Measurements from ENCODE around the gene CEP41.
"Not testable (repeated sequence)": the region's sequence is repeated elsewhere in the genome, so short reads cannot be mapped to it uniquely, and the experiment has no call there.

Gene CEP41

GRCh38 chr7:130386876-130387275 is 53.9 kb downstream of the CEP41 start:
- no peak for DNase-seq

GRCh38 chr7:130385600-130386066 is 55.2 kb downstream of the CEP41 start:
- DNase-seq: no peak

GRCh38 chr7:130384841-130385599 is 55.8 kb downstream of the CEP41 start:
- no peak for DNase-seq

GRCh38 chr7:130384371-130384801 is 56.4 kb downstream of the CEP41 start:
- no peak for DNase-seq

GRCh38 chr7:130383187-130383980 is 57.4 kb downstream of the CEP41 start:
- no peak for DNase-seq

GRCh38 chr7:130381468-130382312 is 59.1 kb downstream of the CEP41 start:
- no peak for DNase-seq

- no peak for DNase-seq
Observed at GRCh38 chr7:130380861-130381455, 59.9 kb downstream of the CEP41 start.

GRCh38 chr7:130379921-130380860 is 60.6 kb downstream of the CEP41 start, which contains the start of gene CPA1:
TSS of gene CPA1 (plus strand) at chr7:130380494. CDS start at chr7:130380521, 27 bp downstream.
- DNase-seq: no peak

- no peak for DNase-seq
Observed at GRCh38 chr7:130379532-130379920, 61.3 kb downstream of the CEP41 start.

- no peak for DNase-seq
Observed at GRCh38 chr7:130379019-130379418, 61.8 kb downstream of the CEP41 start.

- no peak for DNase-seq
Observed at GRCh38 chr7:130377178-130377577, 63.6 kb downstream of the CEP41 start.

- not testable (repeated sequence) for DNase-seq
Observed at GRCh38 chr7:130376461-130376860, 64.4 kb downstream of the CEP41 start.

- no peak for DNase-seq
Observed at GRCh38 chr7:130374507-130374906, 66.3 kb downstream of the CEP41 start.

GRCh38 chr7:130372402-130373165 is 68.2 kb downstream of the CEP41 start:
- DNase-seq: no peak

- DNase-seq: no peak
Observed at GRCh38 chr7:130371046-130371445, 69.8 kb downstream of the CEP41 start.

- DNase-seq: no peak
Observed at GRCh38 chr7:130369831-130370550, 70.8 kb downstream of the CEP41 start.

GRCh38 chr7:130369110-130369711 is 71.6 kb downstream of the CEP41 start:
- DNase-seq: no peak

GRCh38 chr7:130367836-130368746 is 72.7 kb downstream of the CEP41 start:
- DNase-seq: no peak

Measured in NCI-H2227 treated with DMSO at 0.1 percent for 48 hours (cell line).